GM23248 (cell line): ENCODE data around the gene SELP. TPM values are rescaled to one million over a fixed set of nuclear protein-coding genes. Genes with fewer than 3 reads are reported as not detected.

Experiments
- DNase-seq: peaks from one replicate; pipeline ENCODE4 v3.0.0-alpha.2; 2015
- H2AFZ ChIP-seq: fragments of 200-600 bp; sonication (generic); 2 replicates; pipeline ENCODE4 v1.6.1; 2016; ENCODE audit warnings: antibody characterized with exemption
- H3F3A ChIP-seq: fragments of 200-600 bp; sonication (generic); 2 replicates; pipeline ENCODE4 v1.6.1; 2016; ENCODE audit warnings: mild to moderate bottlenecking, antibody characterized with exemption, mixed run types; ENCODE audit not compliant: insufficient read depth
- H3K27ac ChIP-seq: fragments of 200-600 bp; sonication (generic); 2 replicates; pipeline ENCODE4 v1.5.1; 2016; ENCODE audit warnings: mild to moderate bottlenecking
- H3K27me3 ChIP-seq: fragments of 200-600 bp; sonication (generic); replicated peaks from 2 replicates; pipeline ENCODE4 v1.6.1; 2016; ENCODE audit warnings: mild to moderate bottlenecking; ENCODE audit not compliant: insufficient read depth
- H3K36me3 ChIP-seq: fragments of 200-600 bp; sonication (generic); 2 replicates; pipeline ENCODE4 v1.6.1; 2016; ENCODE audit warnings: low read depth, mild to moderate bottlenecking
- H3K4me1 ChIP-seq: fragments of 200-600 bp; sonication (generic); 2 replicates; pipeline ENCODE4 v1.6.1; 2016; ENCODE audit warnings: mild to moderate bottlenecking; ENCODE audit not compliant: insufficient read depth
- H3K4me2 ChIP-seq: fragments of 200-600 bp; sonication (generic); one replicate; pipeline ENCODE4 v1.6.1; 2016; ENCODE audit warnings: mild to moderate bottlenecking; ENCODE audit not compliant: unreplicated experiment
- H3K4me3 ChIP-seq: fragments of 200-600 bp; sonication (generic); 2 replicates; pipeline ENCODE4 v1.5.1; 2016; ENCODE audit warnings: mild to moderate bottlenecking
- H3K79me2 ChIP-seq: fragments of 200-600 bp; sonication (generic); 2 replicates; pipeline ENCODE4 v1.6.1; 2016; ENCODE audit warnings: mild to moderate bottlenecking; ENCODE audit not compliant: insufficient read depth
- H3K9ac ChIP-seq: fragments of 200-600 bp; sonication (generic); 2 replicates; pipeline ENCODE4 v1.6.1; 2016; ENCODE audit warnings: mild to moderate bottlenecking
- H3K9me2 ChIP-seq: fragments of 200-600 bp; sonication (generic); 2 replicates; pipeline ENCODE4 v1.6.1; 2016; ENCODE audit warnings: mixed run types, mild to moderate bottlenecking, moderate library complexity; ENCODE audit not compliant: insufficient read depth
- H3K9me3 ChIP-seq: fragments of 200-600 bp; sonication (generic); one replicate; pipeline ENCODE4 v1.6.1; 2017; ENCODE audit warnings: low read depth
- H4K20me1 ChIP-seq: fragments of 200-600 bp; sonication (generic); 2 replicates; pipeline ENCODE4 v1.6.0; 2016; ENCODE audit not compliant: insufficient read depth
- EZH2 ChIP-seq: fragments of 200-600 bp; sonication (generic); IDR thresholded peaks from 2 replicates; pipeline ENCODE4 v1.6.1; 2018; ENCODE audit warnings: antibody characterized with exemption, mild to moderate bottlenecking; ENCODE audit not compliant: insufficient read depth, poor library complexity, severe bottlenecking
- EZH2phosphoT487 ChIP-seq: fragments of 200-600 bp; sonication (generic); IDR thresholded peaks from 2 replicates; pipeline ENCODE4 v1.6.1; 2018; ENCODE audit warnings: antibody characterized with exemption, moderate library complexity, mild to moderate bottlenecking, low read depth; ENCODE audit not compliant: insufficient read depth
- WGBS, 2 experiments: methylation state at CpG; one replicate each; pipeline ENCODE4 v1.1.6; 2015 to 2017; ENCODE audit warnings: low lambda C conversion rate in 2 of 2, low coverage in 1 of 2; ENCODE audit errors: missing lambda C conversion rate in 2 of 2; 5-methylcytosine and 5-hydroxymethylcytosine counted together
- in situ Hi-C: fragments of 300-500 bp; cut with MboI; formaldehyde crosslinking; loops from 2 replicates; pipeline ENCODE4 v1.15.0; 2020
- polyA plus RNA-seq: library from polyadenylated mRNA; unstranded; fragments of >200 nt; fragmentation: Nextera tagmentation; extraction: Ambion mirVana; gene quantifications from 2 replicates; pipeline ENCODE4 v1.2.1, GENCODE V29; 2016
- total RNA-seq: library from RNA; depleted of rRNA; stranded (reverse); fragments of >200 nt; shearing (Covaris generic); gene quantifications from 2 replicates; pipeline ENCODE4 v1.2.3, GENCODE V29; 2014

SELP gene
- total and polyA plus RNA-seq, 2 experiments from 2014 or later, result not detected

DNA sequence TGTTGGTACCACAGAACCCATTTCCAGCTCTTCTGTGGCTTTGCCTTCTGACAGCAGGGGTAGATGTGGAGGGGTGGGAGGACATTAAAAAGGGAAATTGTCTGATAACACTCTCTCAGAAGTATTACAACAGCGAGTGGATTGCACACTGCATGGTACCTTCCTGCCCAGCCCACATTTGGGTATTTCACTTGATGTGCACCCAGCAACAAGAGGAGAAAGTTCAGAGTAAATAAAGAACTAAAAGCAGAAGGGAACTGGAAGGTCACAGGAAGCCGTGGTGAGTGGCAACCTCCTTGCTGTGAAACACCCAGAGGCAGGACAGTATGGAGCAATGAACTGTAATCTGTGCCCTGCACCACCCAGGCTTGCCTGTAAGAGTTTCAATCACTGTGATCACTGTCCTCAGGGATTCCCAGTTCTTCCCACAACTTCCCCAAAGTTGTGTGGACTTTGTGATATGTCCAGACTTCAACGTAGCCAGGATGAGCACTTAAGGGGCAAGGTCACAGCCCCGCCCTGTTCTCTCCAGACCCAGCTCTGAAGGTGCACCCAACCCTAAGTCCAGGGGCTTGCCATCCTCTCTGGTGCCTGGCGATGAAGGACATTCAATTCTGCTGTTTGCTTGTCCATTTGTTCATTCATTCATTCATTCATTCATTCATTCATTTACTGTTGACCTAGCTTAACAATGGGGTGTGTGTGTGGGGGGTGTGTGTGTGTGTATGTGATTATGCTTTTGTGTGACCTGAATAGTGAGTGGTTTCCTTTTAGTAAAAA is 25.0 kb downstream of the SELP start:
- Histone ChIP-seq H3K4me2 (no peak overlapping the region), H3K79me2 (no peaks in the 10 kb centered on the region), H2AFZ (no peak overlapping the region), H3F3A (no peaks in the 10 kb centered on the region), H3K27me3 (peaks cover 3% of the 10 kb centered on the region), H3K9me2 (no peaks in the 10 kb centered on the region), H3K27ac (no peak overlapping the region), H4K20me1 (no peaks in the 10 kb centered on the region), H3K9me3 (no peaks in the 10 kb centered on the region), H3K4me3 (no peak overlapping the region), H3K4me1 (no peaks in the 10 kb centered on the region), H3K9ac (no peak overlapping the region), H3K36me3 (no peaks in the 10 kb centered on the region)
- DNase-seq, result no peak
- in situ Hi-C loops, result no loop called here
- no peak for TF ChIP-seq EZH2phosphoT487
- TF ChIP-seq EZH2, result no peak
- WGBS, 2 experiments, result 26 to 34% methylated on average over 5 of the region's 5 CpGs

DNA sequence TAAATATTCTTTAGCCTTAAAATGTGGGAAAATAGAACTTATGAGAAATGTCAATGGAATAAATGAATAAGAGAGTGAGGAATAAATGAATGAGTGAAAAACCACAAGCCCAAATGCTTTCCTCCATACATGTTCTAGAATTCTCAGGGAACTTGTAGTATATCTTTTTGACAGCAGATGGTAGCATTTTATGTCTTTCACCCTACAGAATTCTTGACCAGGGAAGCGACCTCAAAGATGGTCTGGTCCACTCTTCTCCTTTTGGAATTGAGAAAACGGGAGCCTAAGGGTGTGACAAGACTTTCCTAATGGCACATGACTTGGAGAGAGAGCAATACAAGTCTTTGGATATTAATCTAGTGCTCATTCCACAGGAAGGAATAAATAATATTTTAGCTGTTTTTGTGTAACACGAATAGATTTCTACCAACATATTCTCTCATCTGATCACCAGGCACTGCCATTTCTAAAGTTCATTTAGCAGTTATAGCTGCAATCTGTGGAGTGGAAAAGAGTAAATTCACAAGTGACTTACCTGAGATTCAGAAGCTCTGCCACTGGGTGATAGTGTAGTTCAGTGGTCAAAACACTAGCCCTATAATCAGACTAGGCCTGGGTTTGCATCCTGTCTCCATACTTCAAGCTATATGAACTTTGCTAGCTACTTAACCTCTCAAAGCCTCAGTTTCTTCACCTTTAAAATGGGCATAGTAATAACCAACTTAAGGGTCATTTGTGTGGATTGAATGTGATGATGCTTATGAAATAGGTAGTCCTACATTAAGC is 28.6 kb downstream of the SELP start:
- H2AFZ ChIP-seq, result no peak overlapping the region
- H3K4me2 ChIP-seq, result no peak overlapping the region
- TF ChIP-seq EZH2 (no peak), EZH2phosphoT487 (no peak)
- H3K79me2 ChIP-seq, result no peaks in the 10 kb centered on the region
- no peak overlapping the region for H3K9ac ChIP-seq
- no peaks in the 10 kb centered on the region for H3K36me3 ChIP-seq
- H3K4me1 ChIP-seq, result no peaks in the 10 kb centered on the region
- 28 to 32% methylated on average over 3 of the region's 3 CpGs for WGBS, 2 experiments
- H3K27me3 ChIP-seq, result 0 out of 2 replicates have a peak, but pooled peaks cover 4% of the 10 kb centered on the region
- no peaks in the 10 kb centered on the region for H3K9me3 ChIP-seq
- peak; percentile 46 for DNase-seq
- no peaks in the 10 kb centered on the region for H3F3A ChIP-seq
- H3K27ac ChIP-seq, result no peak overlapping the region
- no peak overlapping the region for H3K4me3 ChIP-seq
- in situ Hi-C loops, result no loop called here
- H4K20me1 ChIP-seq, result no peaks in the 10 kb centered on the region
- H3K9me2 ChIP-seq, result no peaks in the 10 kb centered on the region

DNA sequence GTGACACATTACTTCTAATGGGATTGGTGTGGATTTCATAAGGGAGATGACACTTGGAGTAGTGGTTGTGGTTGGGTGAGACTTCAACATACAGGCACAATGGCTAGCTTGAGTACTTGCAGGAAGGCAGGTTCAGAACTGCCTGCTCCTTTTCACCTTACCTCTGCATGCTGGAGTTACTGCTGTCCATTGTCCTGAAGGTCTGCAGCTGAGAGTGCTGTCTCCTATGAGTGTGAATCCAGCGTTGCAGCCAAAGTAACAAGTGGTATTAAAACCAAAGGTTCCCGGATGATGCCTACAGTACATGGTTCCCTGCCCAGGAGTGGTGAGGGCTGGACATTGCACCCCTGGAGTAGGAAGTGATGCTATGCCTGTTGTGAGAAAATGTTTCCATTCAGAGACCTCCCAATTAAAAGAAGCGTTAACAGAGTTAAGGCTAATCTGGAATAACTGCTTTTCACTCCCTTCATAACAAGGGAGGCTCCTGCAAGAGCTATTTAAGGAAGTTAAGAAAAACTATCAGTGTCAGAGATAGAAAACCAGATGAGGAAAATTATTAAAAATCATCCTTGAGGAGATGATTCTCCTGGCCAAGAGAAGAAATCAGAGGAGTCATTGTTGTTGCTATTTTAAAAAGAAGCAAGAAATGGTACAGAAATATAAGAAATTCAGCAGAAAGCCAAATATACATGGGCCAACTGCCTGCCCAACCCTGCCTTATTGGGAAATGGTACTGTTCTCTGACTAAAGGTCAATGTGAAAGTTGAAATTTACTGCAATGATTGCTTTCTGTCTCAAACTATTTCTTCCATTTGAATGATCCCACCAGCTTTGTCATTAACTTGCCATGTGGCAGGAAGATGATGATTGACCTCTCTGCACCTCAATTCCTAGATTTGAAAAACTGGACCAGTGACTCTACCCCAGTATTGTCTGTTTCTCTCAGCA is 33.9 kb downstream of the SELP start:
- peak; percentile 46 for DNase-seq
- H3K4me2 ChIP-seq, result no peak overlapping the region
- 34 to 44% methylated on average over 3 of the region's 3 CpGs for WGBS, 2 experiments
- H3K4me3 ChIP-seq, result no peak overlapping the region
- in situ Hi-C loops, result no loop called here
- H4K20me1 ChIP-seq, result no peaks in the 10 kb centered on the region
- TF ChIP-seq EZH2 (no peak), EZH2phosphoT487 (no peak)
- 0 out of 2 replicates have a peak, but pooled peaks cover 4% of the 10 kb centered on the region for H3K27me3 ChIP-seq
- H3K79me2 ChIP-seq, result no peaks in the 10 kb centered on the region
- H3K36me3 ChIP-seq, result no peaks in the 10 kb centered on the region
- H3K9me2 ChIP-seq, result no peaks in the 10 kb centered on the region
- H3K9me3 ChIP-seq, result no peaks in the 10 kb centered on the region
- no peak overlapping the region for H2AFZ ChIP-seq
- no peak overlapping the region for H3K27ac ChIP-seq
- H3F3A ChIP-seq, result no peaks in the 10 kb centered on the region
- H3K9ac ChIP-seq, result no peak overlapping the region
- no peaks in the 10 kb centered on the region for H3K4me1 ChIP-seq

DNA sequence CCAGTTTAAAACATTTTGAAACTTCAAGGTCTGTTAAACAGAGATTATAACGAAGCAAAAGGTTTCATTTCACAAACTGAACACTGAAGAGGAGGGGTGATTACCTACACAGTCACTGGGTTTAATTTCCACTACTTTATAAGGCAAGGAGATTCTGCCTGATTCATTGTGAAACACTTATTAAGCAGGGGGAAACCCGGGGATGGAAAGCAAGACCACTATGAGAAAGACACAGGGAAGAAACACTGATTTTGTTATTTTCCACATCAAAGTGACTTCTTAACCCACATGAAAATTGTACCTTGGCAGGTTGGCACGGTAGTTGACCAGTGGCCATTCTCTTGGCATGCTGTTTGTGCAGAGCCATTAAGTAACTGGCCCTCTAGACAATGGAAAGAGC is 35.5 kb downstream of the SELP start:
- DNase-seq, result no peak
- H3K79me2 ChIP-seq, result no peaks in the 10 kb centered on the region
- no peak overlapping the region for H3K4me3 ChIP-seq
- no peaks in the 10 kb centered on the region for H3F3A ChIP-seq
- 19 to 27% methylated on average over 3 of the region's 3 CpGs for WGBS, 2 experiments
- H3K4me2 ChIP-seq, result no peak overlapping the region
- no peaks in the 10 kb centered on the region for H3K9me2 ChIP-seq
- H3K9me3 ChIP-seq, result no peaks in the 10 kb centered on the region
- TF ChIP-seq EZH2phosphoT487 (no peak), EZH2 (no peak)
- no peaks in the 10 kb centered on the region for H3K4me1 ChIP-seq
- H3K27me3 ChIP-seq, result 0 out of 2 replicates have a peak, but pooled peaks cover 4% of the 10 kb centered on the region
- no peak overlapping the region for H3K27ac ChIP-seq
- H4K20me1 ChIP-seq, result no peaks in the 10 kb centered on the region
- H3K9ac ChIP-seq, result no peak overlapping the region
- H3K36me3 ChIP-seq, result no peaks in the 10 kb centered on the region
- in situ Hi-C loops, result no loop called here
- H2AFZ ChIP-seq, result no peak overlapping the region
